T-helper 1 cell (primary cell): ENCODE results near the gene CRKL.

Source experiments
- DNase-seq, 5 donors: peaks; one replicate each; pipeline ENCODE4 v3.0.0-alpha.2; 2012 to 2020

Gene CRKL

GRCh38 chr22:20997536-20998257, 80.5 kb downstream of the CRKL start:
- no peak for DNase-seq

- no peak for DNase-seq
Measured at GRCh38 chr22:20998411-20999336, 81.5 kb downstream of the CRKL start.

- no peak for DNase-seq
Measured at GRCh38 chr22:20999350-21000206, 82.4 kb downstream of the CRKL start.

- DNase-seq: no peak
Measured at GRCh38 chr22:21000207-21000986, 83.2 kb downstream of the CRKL start.

- no peak for DNase-seq
Measured at GRCh38 chr22:21000987-21001600, 83.9 kb downstream of the CRKL start.

- DNase-seq: peak; percentile 92 to 98 (median 96)
Measured at GRCh38 chr22:21001601-21002325, 84.6 kb downstream of the CRKL start, which contains the start of gene THAP7. Gene THAP7 (minus strand): TSS chr22:21002118. CDS start chr22:21001911, 207 bp downstream.
